H54 (cell line): ENCODE results near the gene SPAG9.

ENCODE experiments used
- DNase-seq: peaks from one replicate; pipeline ENCODE4 v3.0.0; 2011; ENCODE audit warnings: low spot score, mixed read lengths; ENCODE audit not compliant: insufficient read length
- FAIRE-seq: peaks from 3 replicates; lab custom pipeline; 2011; peaks lifted over from hg19 to GRCh38; lab: Jason Lieb, UNC
- POLR2A ChIP-seq: IDR thresholded peaks from 2 replicates; pipeline ENCODE4 v1.6.1; 2011; ENCODE audit warnings: low read depth, mild to moderate bottlenecking, low read length

The SPAG9 gene

GRCh38 chr17:50914505-50915063 lies 206.1 kb downstream of the SPAG9 start:
- DNase-seq: no peak
- FAIRE-seq: no peak
- TF ChIP-seq POLR2A: no peak

GRCh38 chr17:50913120-50913519 lies 207.5 kb downstream of the SPAG9 start:
- DNase-seq (no peak), FAIRE-seq (no peak)
- TF ChIP-seq POLR2A: no peak
